Mononuclear cell (primary cell): ENCODE measurements around the gene RBM10. TPM values are rescaled to one million over a fixed set of nuclear protein-coding genes. Genes with fewer than 3 reads are reported as not detected.
A peak's percentile ranks its signal among the peaks of the same experiment; 100 is the strongest.

Experiments used
- H3K27me3 ChIP-seq: 2 replicates; pipeline ENCODE4 v1.6.0; 2011; ENCODE audit warnings: low read length, control low read depth; ENCODE audit not compliant: insufficient read depth
- H3K4me1 ChIP-seq: 2 replicates; pipeline ENCODE4 v1.5.1; 2011; ENCODE audit warnings: mild to moderate bottlenecking, low read length, control low read depth; ENCODE audit not compliant: insufficient read depth
- H3K4me3 ChIP-seq: 2 replicates; pipeline ENCODE4 v1.5.1; 2011; ENCODE audit warnings: mild to moderate bottlenecking, low read length, moderate library complexity
- H3K9me3 ChIP-seq: 2 replicates; pipeline ENCODE4 v1.5.1; 2011; ENCODE audit warnings: low read depth, mild to moderate bottlenecking, control low read depth, low read length
- total RNA-seq: library from RNA; depleted of rRNA; stranded (reverse); fragments of >200 nt; gene quantifications from one replicate; pipeline ENCODE4 v1.2.3, GENCODE V29; 2012

Gene RBM10
- total RNA-seq, 1 donor: 14.4 TPM

- H3K4me1 ChIP-seq: peaks cover 19% of the 10 kb centered on the region
- H3K4me3 ChIP-seq: no peak overlapping the region
- no peaks in the 10 kb centered on the region for H3K27me3 ChIP-seq
- H3K9me3 ChIP-seq: no peaks in the 10 kb centered on the region
Measured at GRCh38 chrX:47224266-47224895, 79.4 kb downstream of the RBM10 start.

GRCh38 chrX:47224896-47225290 is 79.9 kb downstream of the RBM10 start:
- peaks cover 14% of the 10 kb centered on the region for H3K4me1 ChIP-seq
- H3K27me3 ChIP-seq: no peaks in the 10 kb centered on the region
- no peaks in the 10 kb centered on the region for H3K9me3 ChIP-seq
- H3K4me3 ChIP-seq: no peak overlapping the region

GRCh38 chrX:47226071-47226470 is 81.0 kb downstream of the RBM10 start:
- H3K27me3 ChIP-seq: no peaks in the 10 kb centered on the region
- no peak overlapping the region for H3K4me3 ChIP-seq
- peaks cover 4% of the 10 kb centered on the region for H3K4me1 ChIP-seq
- H3K9me3 ChIP-seq: no peaks in the 10 kb centered on the region

- Histone ChIP-seq H3K4me3 (no peak overlapping the region), H3K4me1 (peaks cover under 1% of the 10 kb centered on the region), H3K9me3 (no peaks in the 10 kb centered on the region), H3K27me3 (no peaks in the 10 kb centered on the region)
Measured at GRCh38 chrX:47226531-47227333, 81.7 kb downstream of the RBM10 start.

- Histone ChIP-seq H3K4me1 (peaks cover 3% of the 10 kb centered on the region), H3K9me3 (no peaks in the 10 kb centered on the region), H3K27me3 (no peaks in the 10 kb centered on the region), H3K4me3 (no peak overlapping the region)
Measured at GRCh38 chrX:47227334-47227583, 82.2 kb downstream of the RBM10 start.

GRCh38 chrX:47228550-47229270 is 83.7 kb downstream of the RBM10 start:
- Histone ChIP-seq H3K4me3 (no peak overlapping the region), H3K27me3 (no peaks in the 10 kb centered on the region), H3K9me3 (no peaks in the 10 kb centered on the region)

GRCh38 chrX:47229427-47229826 is 84.4 kb downstream of the RBM10 start:
- Histone ChIP-seq H3K4me3 (no peak overlapping the region), H3K27me3 (no peaks in the 10 kb centered on the region), H3K9me3 (no peaks in the 10 kb centered on the region), H3K4me1 (peaks cover 8% of the 10 kb centered on the region)

More at GRCh38 chrX:47228550-47229270, 83.7 kb downstream of the RBM10 start:
- peaks cover 8% of the 10 kb centered on the region for H3K4me1 ChIP-seq

GRCh38 chrX:47230136-47230868 is 85.3 kb downstream of the RBM10 start:
- H3K27me3 ChIP-seq: no peaks in the 10 kb centered on the region
- no peak overlapping the region for H3K4me3 ChIP-seq
- H3K9me3 ChIP-seq: no peaks in the 10 kb centered on the region
- H3K4me1 ChIP-seq: peaks cover 8% of the 10 kb centered on the region

GRCh38 chrX:47231167-47231566 is 86.1 kb downstream of the RBM10 start:
- H3K4me1 ChIP-seq: peaks cover 8% of the 10 kb centered on the region
- no peaks in the 10 kb centered on the region for H3K9me3 ChIP-seq
- no peak overlapping the region for H3K4me3 ChIP-seq
- no peaks in the 10 kb centered on the region for H3K27me3 ChIP-seq

GRCh38 chrX:47232197-47232802 is 87.3 kb downstream of the RBM10 start:
- no peaks in the 10 kb centered on the region for H3K27me3 ChIP-seq
- H3K4me3 ChIP-seq: peak overlapping the region; percentile 67
- H3K4me1 ChIP-seq: peaks cover 8% of the 10 kb centered on the region
- no peaks in the 10 kb centered on the region for H3K9me3 ChIP-seq

GRCh38 chrX:47232803-47233332 is 87.8 kb downstream of the RBM10 start, which contains the start of gene USP11:
Gene USP11, plus strand, starts transcription at chrX:47233009. Its CDS starts 35 bp downstream, at chrX:47233044.
- Histone ChIP-seq H3K4me3 (peak within 1 kb of the TSS; percentile 67), H3K4me1 (peaks cover 8% of the 10 kb centered on the region), H3K9me3 (no peaks in the 10 kb centered on the region), H3K27me3 (no peaks in the 10 kb centered on the region)

- Histone ChIP-seq H3K9me3 (no peaks in the 10 kb centered on the region), H3K4me3 (peak overlapping the region; percentile 67), H3K4me1 (peaks cover 8% of the 10 kb centered on the region), H3K27me3 (no peaks in the 10 kb centered on the region)
Measured at GRCh38 chrX:47233333-47234113, 88.5 kb downstream of the RBM10 start.

- Histone ChIP-seq H3K9me3 (no peaks in the 10 kb centered on the region), H3K27me3 (no peaks in the 10 kb centered on the region), H3K4me1 (peaks cover 8% of the 10 kb centered on the region), H3K4me3 (no peak overlapping the region)
Measured at GRCh38 chrX:47234583-47234982, 89.6 kb downstream of the RBM10 start.

GRCh38 chrX:47235691-47236103 is 90.7 kb downstream of the RBM10 start:
- Histone ChIP-seq H3K4me1 (peaks cover 8% of the 10 kb centered on the region), H3K4me3 (no peak overlapping the region), H3K27me3 (no peaks in the 10 kb centered on the region), H3K9me3 (no peaks in the 10 kb centered on the region)
